Islet of Langerhans (tissue), 1 donor: Measurements from ENCODE around the gene OTUD3.

Experiments used
- FAIRE-seq: peaks from one replicate; lab custom pipeline; 2011; peaks lifted over from hg19 to GRCh38; lab: Jason Lieb, UNC

Gene OTUD3

GRCh38 chr1:19955534-19956170, 73.5 kb downstream of the OTUD3 start:
- FAIRE-seq, result no peak

- FAIRE-seq, result no peak
Observed at GRCh38 chr1:19957779-19958178, 75.6 kb downstream of the OTUD3 start.

GRCh38 chr1:19960591-19960990, 78.4 kb downstream of the OTUD3 start:
- no peak for FAIRE-seq
